Smooth muscle cell (in vitro differentiated cells): ENCODE data around the gene SLC24A4. TPM values are rescaled to one million over a fixed set of nuclear protein-coding genes. Genes with fewer than 3 reads are reported as not detected.

Experiments
- DNase-seq: peaks from one replicate; lab custom pipeline; 2025; ENCODE audit not compliant: unreplicated experiment; lab: John Stamatoyannopoulos, UW
- H2AFZ ChIP-seq: fragments of 200-600 bp; sonication (generic); 2 replicates; pipeline ENCODE4 v1.6.0; 2016; ENCODE audit warnings: antibody characterized with exemption, low read depth, mild to moderate bottlenecking
- H3F3A ChIP-seq: fragments of 200-600 bp; sonication (generic); 2 replicates; pipeline ENCODE4 v1.6.0; 2017; ENCODE audit warnings: antibody characterized with exemption, low read depth
- H3K27ac ChIP-seq: fragments of 200-600 bp; sonication (generic); 2 replicates; pipeline ENCODE4 v1.5.1; 2016; ENCODE audit warnings: low read depth, mild to moderate bottlenecking
- H3K27me3 ChIP-seq: fragments of 200-600 bp; sonication (generic); 2 replicates; pipeline ENCODE4 v1.6.1; 2016; ENCODE audit warnings: low read depth, mild to moderate bottlenecking
- H3K36me3 ChIP-seq: fragments of 200-600 bp; sonication (generic); 2 replicates; pipeline ENCODE4 v1.5.1; 2016; ENCODE audit warnings: low read depth
- H3K4me1 ChIP-seq: fragments of 200-600 bp; sonication (generic); 2 replicates; pipeline ENCODE4 v1.5.1; 2016; ENCODE audit warnings: low read depth
- H3K4me2 ChIP-seq: fragments of 200-600 bp; sonication (generic); 2 replicates; pipeline ENCODE4 v1.6.0; 2016; ENCODE audit warnings: mild to moderate bottlenecking
- H3K4me3 ChIP-seq: fragments of 200-600 bp; sonication (generic); 2 replicates; pipeline ENCODE4 v1.5.1; 2016; ENCODE audit warnings: mild to moderate bottlenecking
- H3K79me2 ChIP-seq: fragments of 200-600 bp; sonication (generic); 2 replicates; pipeline ENCODE4 v1.6.0; 2016; ENCODE audit warnings: low read depth, mild to moderate bottlenecking
- H3K9ac ChIP-seq: fragments of 200-600 bp; sonication (generic); 2 replicates; pipeline ENCODE4 v1.6.0; 2016; ENCODE audit warnings: low read depth
- H3K9me3 ChIP-seq: fragments of 200-600 bp; sonication (generic); replicated peaks from 2 replicates; pipeline ENCODE4 v1.5.1; 2016; ENCODE audit warnings: low read depth
- H4K20me1 ChIP-seq: fragments of 200-600 bp; sonication (generic); 2 replicates; pipeline ENCODE4 v1.6.0; 2016; ENCODE audit warnings: low read depth
- WGBS: methylation state at CpG from one replicate; pipeline ENCODE4 v1.1.7; 2016; ENCODE audit warnings: low lambda C conversion rate; 5-methylcytosine and 5-hydroxymethylcytosine counted together
- polyA plus RNA-seq: library from polyadenylated mRNA; unstranded; fragments of >200 nt; fragmentation: Nextera tagmentation; extraction: Ambion mirVana; gene quantifications from 2 replicates; pipeline ENCODE4 v1.2.1, GENCODE V29; 2016
- total RNA-seq: library from RNA; depleted of rRNA; stranded (reverse); fragments of >200 nt; gene quantifications from 2 replicates; pipeline ENCODE4 v1.2.3, GENCODE V29; 2014
- TF ChIP-seq, protein P1 (sequence below): fragments of 200-600 bp; sonication (generic); IDR thresholded peaks from 2 replicates; pipeline ENCODE4 v1.5.1; 2017; ENCODE audit warnings: borderline replicate concordance, mild to moderate bottlenecking, antibody characterized with exemption; ENCODE audit not compliant: insufficient read depth, poor library complexity, severe bottlenecking

SLC24A4 gene
- total and polyA plus RNA-seq, 2 experiments from 2014 or later = 0.58 TPM; not detected in 1

GRCh38 chr14:92527721-92528120 is 204.8 kb downstream of the SLC24A4 start:
- Histone ChIP-seq H3K9me3 (no peaks in the 10 kb centered on the region), H3K79me2 (no peaks in the 10 kb centered on the region), H3K36me3 (no peaks in the 10 kb centered on the region), H3K4me3 (no peak overlapping the region), H2AFZ (no peak overlapping the region), H3K4me2 (no peak overlapping the region), H3K27me3 (no peaks in the 10 kb centered on the region), H3F3A (no peaks in the 10 kb centered on the region), H4K20me1 (peaks cover 7% of the 10 kb centered on the region), H3K9ac (no peak overlapping the region), H3K4me1 (no peaks in the 10 kb centered on the region), H3K27ac (no peak overlapping the region)
- DNase-seq = no peak
- TF ChIP-seq, protein P1, sequence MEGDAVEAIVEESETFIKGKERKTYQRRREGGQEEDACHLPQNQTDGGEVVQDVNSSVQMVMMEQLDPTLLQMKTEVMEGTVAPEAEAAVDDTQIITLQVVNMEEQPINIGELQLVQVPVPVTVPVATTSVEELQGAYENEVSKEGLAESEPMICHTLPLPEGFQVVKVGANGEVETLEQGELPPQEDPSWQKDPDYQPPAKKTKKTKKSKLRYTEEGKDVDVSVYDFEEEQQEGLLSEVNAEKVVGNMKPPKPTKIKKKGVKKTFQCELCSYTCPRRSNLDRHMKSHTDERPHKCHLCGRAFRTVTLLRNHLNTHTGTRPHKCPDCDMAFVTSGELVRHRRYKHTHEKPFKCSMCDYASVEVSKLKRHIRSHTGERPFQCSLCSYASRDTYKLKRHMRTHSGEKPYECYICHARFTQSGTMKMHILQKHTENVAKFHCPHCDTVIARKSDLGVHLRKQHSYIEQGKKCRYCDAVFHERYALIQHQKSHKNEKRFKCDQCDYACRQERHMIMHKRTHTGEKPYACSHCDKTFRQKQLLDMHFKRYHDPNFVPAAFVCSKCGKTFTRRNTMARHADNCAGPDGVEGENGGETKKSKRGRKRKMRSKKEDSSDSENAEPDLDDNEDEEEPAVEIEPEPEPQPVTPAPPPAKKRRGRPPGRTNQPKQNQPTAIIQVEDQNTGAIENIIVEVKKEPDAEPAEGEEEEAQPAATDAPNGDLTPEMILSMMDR = no peak
- WGBS = 78% methylated on average over 14 of the region's 14 CpGs

DNA sequence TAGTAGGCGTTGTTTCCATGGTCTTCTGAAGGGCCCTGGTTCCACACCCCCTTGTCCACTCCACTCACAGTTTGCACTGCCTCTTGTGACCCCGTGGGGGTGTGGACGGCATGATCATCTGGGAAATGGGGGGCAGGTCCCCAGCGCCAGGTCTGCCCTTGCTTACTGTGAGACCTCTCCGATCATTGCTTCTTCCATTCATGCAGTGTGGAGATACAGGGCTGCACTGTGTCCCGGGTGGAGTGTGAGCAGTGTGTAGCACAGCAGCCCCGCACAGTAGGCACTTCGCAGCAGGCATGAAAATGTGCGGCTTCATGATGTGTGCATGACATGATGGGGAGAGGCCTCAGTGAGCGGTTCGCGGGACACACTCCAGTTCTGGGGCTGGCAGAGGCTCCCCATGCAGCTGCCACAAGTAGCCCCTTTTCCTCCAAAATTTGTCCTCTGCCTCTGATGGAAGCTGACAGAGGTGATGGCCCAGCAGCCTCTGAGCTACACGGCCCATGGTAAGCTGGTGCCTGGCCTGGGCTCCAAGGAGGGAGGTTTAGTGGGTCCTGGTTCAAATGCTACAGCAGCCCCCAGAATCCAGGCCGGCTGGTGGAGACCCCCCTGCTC is 205.6 kb downstream of the SLC24A4 start:
- no peaks in the 10 kb centered on the region for H3K27me3 ChIP-seq
- H3K9ac ChIP-seq = no peak overlapping the region
- H3K79me2 ChIP-seq = no peaks in the 10 kb centered on the region
- no peak overlapping the region for H3K27ac ChIP-seq
- H4K20me1 ChIP-seq = peaks cover 7% of the 10 kb centered on the region
- TF ChIP-seq, protein P1 = no peak
- H3K4me1 ChIP-seq = no peaks in the 10 kb centered on the region
- 96% methylated on average over 14 of the region's 14 CpGs for WGBS
- H3K4me3 ChIP-seq = no peak overlapping the region
- no peaks in the 10 kb centered on the region for H3K9me3 ChIP-seq
- no peak overlapping the region for H3K4me2 ChIP-seq
- no peaks in the 10 kb centered on the region for H3F3A ChIP-seq
- H2AFZ ChIP-seq = no peak overlapping the region
- no peaks in the 10 kb centered on the region for H3K36me3 ChIP-seq
- DNase-seq = no peak

DNA sequence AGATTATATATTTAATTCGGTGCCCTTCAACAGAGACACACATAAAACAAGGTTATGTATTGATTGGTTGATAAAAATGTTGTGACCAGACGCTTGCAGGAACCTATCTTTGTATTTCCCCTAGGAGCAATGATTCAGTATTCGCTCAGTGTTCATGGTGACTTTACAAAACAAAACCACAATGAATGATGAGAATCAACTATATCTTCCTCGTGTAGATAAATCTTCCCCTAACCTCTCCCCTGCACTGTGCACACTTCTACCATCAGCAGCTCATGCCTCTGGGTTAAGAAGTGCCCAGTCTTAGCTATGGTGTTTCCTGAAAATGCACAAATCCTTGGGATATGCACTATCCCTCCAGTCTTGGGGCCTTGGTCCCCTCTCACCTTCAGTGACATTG is 206.9 kb downstream of the SLC24A4 start:
- no peaks in the 10 kb centered on the region for H3K9me3 ChIP-seq
- WGBS = 84% methylated on average over 4 of the region's 4 CpGs
- H3K4me2 ChIP-seq = no peak overlapping the region
- no peaks in the 10 kb centered on the region for H3K36me3 ChIP-seq
- H3K4me1 ChIP-seq = no peaks in the 10 kb centered on the region
- no peaks in the 10 kb centered on the region for H3F3A ChIP-seq
- no peak for DNase-seq
- H3K9ac ChIP-seq = no peak overlapping the region
- H4K20me1 ChIP-seq = peaks cover 7% of the 10 kb centered on the region
- TF ChIP-seq, protein P1 = no peak
- H3K4me3 ChIP-seq = no peak overlapping the region
- no peaks in the 10 kb centered on the region for H3K27me3 ChIP-seq
- H3K79me2 ChIP-seq = no peaks in the 10 kb centered on the region
- H3K27ac ChIP-seq = no peak overlapping the region
- H2AFZ ChIP-seq = no peak overlapping the region
